Measurements from ENCODE around the gene TCF12.

The TCF12 gene

GRCh38 chr15:57298204-57298603 is 379.8 kb downstream of the TCF12 start:
- DNase-seq (ENCODE audit: low read depth) = no peak
- H3K4me3 ChIP-seq (ENCODE audit: low read length) = no peak overlapping the region
- no peak for TF ChIP-seq CTCF (IDR thresholded peaks at IDR 0.05; ENCODE audit: insufficient read depth, low read depth, low read length, missing control alignments)

GRCh38 chr15:57298843-57299550 is 380.6 kb downstream of the TCF12 start:
- no peak for TF ChIP-seq CTCF (IDR thresholded peaks at IDR 0.05; ENCODE audit: insufficient read depth, low read depth, low read length, missing control alignments)
- DNase-seq (ENCODE audit: low read depth) = no peak
- H3K4me3 ChIP-seq (ENCODE audit: low read length) = no peak overlapping the region

- H3K4me3 ChIP-seq (ENCODE audit: low read length) = no peak overlapping the region
- TF ChIP-seq CTCF (IDR thresholded peaks at IDR 0.05; ENCODE audit: insufficient read depth, low read depth, low read length, missing control alignments) = no peak
- DNase-seq (ENCODE audit: low read depth) = no peak
Observed at GRCh38 chr15:57301307-57301706, 382.9 kb downstream of the TCF12 start.

- no peak overlapping the region for H3K4me3 ChIP-seq (ENCODE audit: low read length)
- TF ChIP-seq CTCF (IDR thresholded peaks at IDR 0.05; ENCODE audit: insufficient read depth, low read depth, low read length, missing control alignments) = no peak
- no peak for DNase-seq (ENCODE audit: low read depth)
Observed at GRCh38 chr15:57302640-57303257, 384.3 kb downstream of the TCF12 start.

GRCh38 chr15:57305009-57305408 is 386.6 kb downstream of the TCF12 start:
- H3K4me3 ChIP-seq (ENCODE audit: low read length) = no peak overlapping the region
- TF ChIP-seq CTCF (IDR thresholded peaks at IDR 0.05; ENCODE audit: insufficient read depth, low read depth, low read length, missing control alignments) = no peak
- no peak for DNase-seq (ENCODE audit: low read depth)

GRCh38 chr15:57306161-57306943 is 387.9 kb downstream of the TCF12 start:
- DNase-seq (ENCODE audit: low read depth) = peak; percentile 61
- peak; percentile 77 for TF ChIP-seq CTCF (IDR thresholded peaks at IDR 0.05; ENCODE audit: insufficient read depth, low read depth, low read length, missing control alignments)
- peak overlapping the region; percentile 51 for H3K4me3 ChIP-seq (ENCODE audit: low read length)

Measured in epithelial cell of esophagus (primary cell).